ENCODE results near the gene POLR1C.
A peak's percentile ranks its signal among the peaks of the same experiment; 100 is the strongest.

POLR1C gene

GRCh38 chr6:43481075-43481474 lies 35.8 kb upstream of the POLR1C start:
- in situ Hi-C loops (cut with HindIII; ENCODE audit: low sequenced_read_pairs), result no loop called here
- H3K4me3 ChIP-seq (ENCODE audit: low read depth, low read length), result no peak overlapping the region
- no peak for DNase-seq (ENCODE audit: low read depth)
- TF ChIP-seq CTCF (IDR thresholded peaks at IDR 0.05; ENCODE audit: low read depth, low read length, missing control alignments), result no peak

GRCh38 chr6:43481591-43482236 lies 35.2 kb upstream of the POLR1C start:
- no peak overlapping the region for H3K4me3 ChIP-seq (ENCODE audit: low read depth, low read length)
- no peak for DNase-seq (ENCODE audit: low read depth)
- in situ Hi-C loops (cut with HindIII; ENCODE audit: low sequenced_read_pairs), result no loop called here
- no peak for TF ChIP-seq CTCF (IDR thresholded peaks at IDR 0.05; ENCODE audit: low read depth, low read length, missing control alignments)

GRCh38 chr6:43488667-43489276 lies 28.1 kb upstream of the POLR1C start:
- no peak for TF ChIP-seq CTCF (IDR thresholded peaks at IDR 0.05; ENCODE audit: low read depth, low read length, missing control alignments)
- DNase-seq (ENCODE audit: low read depth), result no peak
- in situ Hi-C loops (cut with HindIII; ENCODE audit: low sequenced_read_pairs), result no loop called here
- no peak overlapping the region for H3K4me3 ChIP-seq (ENCODE audit: low read depth, low read length)

- no peak for TF ChIP-seq CTCF (IDR thresholded peaks at IDR 0.05; ENCODE audit: low read depth, low read length, missing control alignments)
- in situ Hi-C loops (cut with HindIII; ENCODE audit: low sequenced_read_pairs), result no loop called here
- no peak overlapping the region for H3K4me3 ChIP-seq (ENCODE audit: low read depth, low read length)
- no peak for DNase-seq (ENCODE audit: low read depth)
Observed at GRCh38 chr6:43489277-43490072, 27.4 kb upstream of the POLR1C start.

- in situ Hi-C loops (cut with HindIII; ENCODE audit: low sequenced_read_pairs), result no loop called here
- TF ChIP-seq CTCF (IDR thresholded peaks at IDR 0.05; ENCODE audit: low read depth, low read length, missing control alignments), result no peak
- no peak overlapping the region for H3K4me3 ChIP-seq (ENCODE audit: low read depth, low read length)
- no peak for DNase-seq (ENCODE audit: low read depth)
Observed at GRCh38 chr6:43490523-43490939, 26.4 kb upstream of the POLR1C start.

GRCh38 chr6:43491750-43492661 lies 24.9 kb upstream of the POLR1C start:
- DNase-seq (ENCODE audit: low read depth), result peak; percentile 37
- no peak for TF ChIP-seq CTCF (IDR thresholded peaks at IDR 0.05; ENCODE audit: low read depth, low read length, missing control alignments)
- in situ Hi-C loops (cut with HindIII; ENCODE audit: low sequenced_read_pairs), result no loop called here
- H3K4me3 ChIP-seq (ENCODE audit: low read depth, low read length), result no peak overlapping the region
